HCT116 (cell line): Measurements from ENCODE around the gene NOS3. TPM values are rescaled to one million over a fixed set of nuclear protein-coding genes. Genes with fewer than 3 reads are reported as not detected.

Source experiments
- ATAC-seq: fragments of 200-7000 bp; cut with Tn5 transposase; 2 replicates; pipeline ENCODE4 v1.9.1; 2020; ENCODE audit warnings: mild to moderate bottlenecking, moderate library complexity
- BruUV-seq: library from RNA; stranded (reverse); fragments of 400-500 nt; replicated peaks from 2 replicates; lab custom pipeline; 2021; lab: Mats Ljungman, UMichigan
- CTCF ChIA-PET: fragments of 300-600 bp; sonication (Branson Sonifier 250); formaldehyde crosslinking; loops from one replicate; lab custom pipeline; 2021; ENCODE audit warnings: antibody characterized with exemption; lab: Charles Lee
- POLR2A ChIA-PET: fragments of 300-600, 350-600 bp; sonication (Branson Sonifier 250); formaldehyde crosslinking; loops from one replicate; lab custom pipeline; 2021; ENCODE audit warnings: antibody characterized with exemption; lab: Charles Lee
- RAD21 ChIA-PET, 2 experiments: fragments of 300-600 bp; sonication (Branson Sonifier 250); formaldehyde crosslinking; loops; one replicate each; lab custom pipeline; 2023; ENCODE audit warnings: low total read pairs in 2 of 2; ENCODE audit not compliant: uncharacterized antibody in 2 of 2, unreplicated experiment in 2 of 2, low non-redundant PET in 1 of 2; lab: Charles Lee
- DNase-seq: peaks from one replicate; pipeline ENCODE4 v3.0.0-alpha.2; 2010; ENCODE audit warnings: low read depth, low spot score
- H2AFZ ChIP-seq: fragments of 200-600 bp; shearing (Covaris generic), sonication (generic); 2 replicates; pipeline ENCODE4 v1.6.1; 2017; ENCODE audit warnings: low read depth, mixed run types, mixed read lengths, antibody characterized with exemption, low read length; ENCODE audit not compliant: poor library complexity, severe bottlenecking
- H3K27ac ChIP-seq: 2 replicates; pipeline ENCODE4 v1.5.1; 2012; ENCODE audit warnings: low read depth, low read length
- H3K27me3 ChIP-seq: fragments of 200-600 bp; sonication (generic); 2 replicates; pipeline ENCODE4 v1.6.1; 2016; ENCODE audit warnings: mixed run types, low read length, mixed read lengths; ENCODE audit not compliant: insufficient read depth
- H3K36me3 ChIP-seq, 2 experiments: fragments of 200-500 bp in 1 of 2; fragments of 200-600 bp in 1 of 2; sonication (Bioruptor generic) in 1 of 2; sonication (generic) in 1 of 2; 2 replicates each; pipeline versions ENCODE4 v1.5.1 to v1.6.1; 2014 to 2016; ENCODE audit warnings: low read length in 2 of 2, inconsistent platforms in 1 of 2, mixed read lengths in 1 of 2, mixed run types in 1 of 2; ENCODE audit not compliant: insufficient read depth in 2 of 2, control insufficient read depth in 1 of 2
- H3K4me1 ChIP-seq, 2 experiments: fragments of 200-600 bp in 1 of 2; sonication (generic) in 1 of 2; 2 replicates each; pipeline versions ENCODE4 v1.5.1 to v1.6.1; 2012 to 2017; ENCODE audit warnings: low read length in 2 of 2, inconsistent platforms in 1 of 2, mild to moderate bottlenecking in 1 of 2, mixed read lengths in 1 of 2, mixed run types in 1 of 2, moderate library complexity in 1 of 2; ENCODE audit not compliant: insufficient read depth in 2 of 2, control insufficient read depth in 1 of 2
- H3K4me2 ChIP-seq: fragments of 200-600 bp; sonication (generic); 2 replicates; pipeline ENCODE4 v1.6.1; 2017; ENCODE audit warnings: mixed run types, low read length, mixed read lengths
- H3K4me3 ChIP-seq, 2 experiments: fragments of 200-600 bp in 1 of 2; sonication (generic) in 1 of 2; replicated peaks in 1 of 2; 2 replicates each; pipeline ENCODE4 v1.5.1; 2011 to 2016; ENCODE audit warnings: low read length in 2 of 2, control low read depth in 1 of 2, low read depth in 1 of 2, mild to moderate bottlenecking in 1 of 2, mixed read lengths in 1 of 2, mixed run types in 1 of 2
- H3K79me2 ChIP-seq: fragments of 200-600 bp; sonication (generic); 2 replicates; pipeline ENCODE4 v1.6.1; 2017; ENCODE audit warnings: mild to moderate bottlenecking, mixed run types, low read length, moderate library complexity, mixed read lengths; ENCODE audit not compliant: insufficient read depth
- H3K9ac ChIP-seq: fragments of 200-600 bp; sonication (generic); 2 replicates; pipeline ENCODE4 v1.6.1; 2016; ENCODE audit warnings: low read length, mixed read lengths
- H3K9me2 ChIP-seq: fragments of 200-600 bp; sonication (generic), shearing (Covaris generic); 2 replicates; pipeline ENCODE4 v1.6.1; 2017; ENCODE audit warnings: mixed run types, mild to moderate bottlenecking, moderate library complexity; ENCODE audit not compliant: insufficient read depth
- H3K9me3 ChIP-seq, 2 experiments: fragments of 200-500 bp in 1 of 2; fragments of 200-600 bp in 1 of 2; sonication (Bioruptor generic) in 1 of 2; sonication (generic) in 1 of 2; 2 replicates each; pipeline ENCODE4 v1.6.1; 2014 to 2017; ENCODE audit warnings: low read length in 2 of 2, mixed read lengths in 2 of 2, inconsistent platforms in 1 of 2, low read depth in 1 of 2, mild to moderate bottlenecking in 1 of 2, mixed run types in 1 of 2, moderate library complexity in 1 of 2; ENCODE audit not compliant: control insufficient read depth in 1 of 2, insufficient read depth in 1 of 2
- H4K20me1 ChIP-seq: fragments of 200-600 bp; sonication (generic), shearing (Covaris generic); 2 replicates; pipeline ENCODE4 v1.6.1; 2017; ENCODE audit warnings: mixed run types, mild to moderate bottlenecking, moderate library complexity; ENCODE audit not compliant: insufficient read depth
- CBX3 ChIP-seq: IDR thresholded peaks from 2 replicates; pipeline ENCODE4 v1.6.1; 2012; ENCODE audit warnings: low read depth
- CEBPB ChIP-seq: IDR thresholded peaks from 2 replicates; pipeline ENCODE4 v1.6.1; 2012; ENCODE audit warnings: low read depth
- EGR1 ChIP-seq: IDR thresholded peaks from 2 replicates; pipeline ENCODE4 v1.6.1; 2012; ENCODE audit warnings: low read depth
- ELF1 ChIP-seq: IDR thresholded peaks from 2 replicates; pipeline ENCODE4 v1.6.1; 2012; ENCODE audit warnings: low read depth, borderline replicate concordance
- EZH2 ChIP-seq: fragments of 200-600 bp; sonication (generic); IDR thresholded peaks from 2 replicates; pipeline ENCODE4 v1.6.1; 2017; ENCODE audit warnings: antibody characterized with exemption, mixed run types
- FOSL1 ChIP-seq: IDR thresholded peaks from 2 replicates; pipeline ENCODE4 v1.6.1; 2012; ENCODE audit warnings: low read depth
- JUND ChIP-seq: IDR thresholded peaks from 2 replicates; pipeline ENCODE4 v1.6.1; 2012
- POLR2A ChIP-seq: IDR thresholded peaks from 2 replicates; pipeline ENCODE4 v1.7.0; 2011; ENCODE audit warnings: borderline replicate concordance; ENCODE audit not compliant: insufficient read depth, insufficient read length; ENCODE audit errors: extremely low read depth
- RAD21 ChIP-seq: IDR thresholded peaks from 2 replicates; pipeline ENCODE4 v1.6.1; 2012; ENCODE audit warnings: low read depth, mild to moderate bottlenecking
- SP1 ChIP-seq: IDR thresholded peaks from 2 replicates; pipeline ENCODE4 v1.6.1; 2012; ENCODE audit warnings: low read depth
- SRF ChIP-seq: IDR thresholded peaks from 2 replicates; pipeline ENCODE4 v1.6.1; 2012; ENCODE audit warnings: low read depth
- TCF7L2 ChIP-seq: IDR thresholded peaks from 2 replicates; pipeline ENCODE4 v1.7.0; 2011; ENCODE audit warnings: borderline replicate concordance, inconsistent platforms; ENCODE audit not compliant: insufficient read depth, insufficient read length; ENCODE audit errors: extremely low read depth
- YY1 ChIP-seq: IDR thresholded peaks from 2 replicates; pipeline ENCODE4 v1.6.1; 2011; ENCODE audit warnings: low read length, low read depth, moderate library complexity, mild to moderate bottlenecking; ENCODE audit not compliant: insufficient replicate concordance; ENCODE audit errors: extremely low read depth
- ZFX ChIP-seq: fragments of 450-650 bp; IDR thresholded peaks from 2 replicates; pipeline ENCODE4 v1.6.1; 2017
- ZNF274 ChIP-seq: fragments of 200-500 bp; sonication (Bioruptor generic); IDR thresholded peaks from 2 replicates; pipeline ENCODE4 v1.6.1; 2014; ENCODE audit warnings: mild to moderate bottlenecking, low read depth, low read length, inconsistent platforms
- intact Hi-C: fragments of 100-400 bp; cut with micrococcal nuclease; formaldehyde crosslinking; loops from 2 replicates; pipeline ENCODE4 v1.10.0; 2022
- total RNA-seq: library from RNA; stranded (reverse); gene quantifications from one replicate; pipeline ENCODE4 v1.2.1, GENCODE V29; 2021; ENCODE audit not compliant: unreplicated experiment
- TF ChIP-seq, protein P1 (sequence below), 3 experiments: fragments of 200-600 bp in 1 of 3; sonication (generic) in 1 of 3; IDR thresholded peaks in 2 of 3; conservative IDR thresholded peaks in 1 of 3; 2 replicates each; pipeline ENCODE4 v1.5.1; 2012 to 2017; ENCODE audit warnings: low read depth in 2 of 3, low read length in 2 of 3, antibody characterized with exemption in 1 of 3, borderline replicate concordance in 1 of 3, control low read depth in 1 of 3, mild to moderate bottlenecking in 1 of 3, mixed read lengths in 1 of 3, mixed run types in 1 of 3, moderate library complexity in 1 of 3; ENCODE audit not compliant: insufficient read depth in 1 of 3
- TF ChIP-seq, protein P2 (sequence below): IDR thresholded peaks from 2 replicates; pipeline ENCODE4 v1.6.1; 2012; ENCODE audit warnings: low read depth

Gene NOS3
- total RNA-seq, 1 experiment from 2014 or later = 35.8 TPM

DNA sequence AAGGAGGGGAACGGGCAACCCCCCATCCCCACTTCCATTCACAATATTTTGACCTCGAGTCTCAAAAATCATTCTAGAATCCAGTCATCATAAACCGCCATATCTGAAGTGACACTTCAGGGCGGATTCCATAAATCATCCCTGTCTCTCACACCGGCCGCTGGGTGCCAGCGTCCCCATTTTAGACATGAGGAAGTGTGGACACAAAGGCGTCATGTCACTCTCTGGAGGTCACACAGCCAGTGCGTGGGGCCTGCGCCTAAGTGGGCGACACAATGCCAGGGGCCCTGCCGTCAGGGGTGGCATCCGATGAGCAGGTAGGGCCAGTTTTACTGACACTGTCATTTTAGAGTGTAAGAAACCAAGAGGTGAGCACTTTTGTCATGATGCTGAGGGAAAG, 32.2 kb upstream of the NOS3 start:
- no peak for DNase-seq
- Histone ChIP-seq H2AFZ (no peak overlapping the region), H3K4me2 (no peak overlapping the region), H3K27ac (no peak overlapping the region), H3K9me3 (no peaks in the 10 kb centered on the region), H3K4me1 (no peaks in the 10 kb centered on the region), H3K9ac (no peak overlapping the region), H3K9me2 (no peaks in the 10 kb centered on the region), H3K36me3 (no peaks in the 10 kb centered on the region), H4K20me1 (no peaks in the 10 kb centered on the region), H3K27me3 (no peaks in the 10 kb centered on the region), H3K4me3 (no peak overlapping the region), H3K79me2 (no peaks in the 10 kb centered on the region)
- CTCF ChIA-PET = no interaction called here
- no TSS peak for BruUV-seq
- intact Hi-C loops = no loop called here
- POLR2A ChIA-PET = no interaction called here
- no peak for ATAC-seq
- RAD21 ChIA-PET = no interaction called here
- no peak for TF ChIP-seq CEBPB
- TF ChIP-seq JUND = no peak
- no peak for TF ChIP-seq ZNF274
- no peak for TF ChIP-seq SRF
- TF ChIP-seq, protein P1, sequence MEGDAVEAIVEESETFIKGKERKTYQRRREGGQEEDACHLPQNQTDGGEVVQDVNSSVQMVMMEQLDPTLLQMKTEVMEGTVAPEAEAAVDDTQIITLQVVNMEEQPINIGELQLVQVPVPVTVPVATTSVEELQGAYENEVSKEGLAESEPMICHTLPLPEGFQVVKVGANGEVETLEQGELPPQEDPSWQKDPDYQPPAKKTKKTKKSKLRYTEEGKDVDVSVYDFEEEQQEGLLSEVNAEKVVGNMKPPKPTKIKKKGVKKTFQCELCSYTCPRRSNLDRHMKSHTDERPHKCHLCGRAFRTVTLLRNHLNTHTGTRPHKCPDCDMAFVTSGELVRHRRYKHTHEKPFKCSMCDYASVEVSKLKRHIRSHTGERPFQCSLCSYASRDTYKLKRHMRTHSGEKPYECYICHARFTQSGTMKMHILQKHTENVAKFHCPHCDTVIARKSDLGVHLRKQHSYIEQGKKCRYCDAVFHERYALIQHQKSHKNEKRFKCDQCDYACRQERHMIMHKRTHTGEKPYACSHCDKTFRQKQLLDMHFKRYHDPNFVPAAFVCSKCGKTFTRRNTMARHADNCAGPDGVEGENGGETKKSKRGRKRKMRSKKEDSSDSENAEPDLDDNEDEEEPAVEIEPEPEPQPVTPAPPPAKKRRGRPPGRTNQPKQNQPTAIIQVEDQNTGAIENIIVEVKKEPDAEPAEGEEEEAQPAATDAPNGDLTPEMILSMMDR (IDR thresholded peaks at IDR 0.05 in 2 of 3, conservative IDR thresholded peaks at IDR 0.05 in 1 of 3; ENCODE audit: borderline replicate concordance in 1 of 3, insufficient read depth in 1 of 3, low read depth in 2 of 3, low read length in 2 of 3) = no peak
- TF ChIP-seq CBX3 = no peak
- no peak for TF ChIP-seq POLR2A
- no peak for TF ChIP-seq ELF1
- no peak for TF ChIP-seq RAD21
- no peak for TF ChIP-seq TCF7L2
- TF ChIP-seq, protein P2, sequence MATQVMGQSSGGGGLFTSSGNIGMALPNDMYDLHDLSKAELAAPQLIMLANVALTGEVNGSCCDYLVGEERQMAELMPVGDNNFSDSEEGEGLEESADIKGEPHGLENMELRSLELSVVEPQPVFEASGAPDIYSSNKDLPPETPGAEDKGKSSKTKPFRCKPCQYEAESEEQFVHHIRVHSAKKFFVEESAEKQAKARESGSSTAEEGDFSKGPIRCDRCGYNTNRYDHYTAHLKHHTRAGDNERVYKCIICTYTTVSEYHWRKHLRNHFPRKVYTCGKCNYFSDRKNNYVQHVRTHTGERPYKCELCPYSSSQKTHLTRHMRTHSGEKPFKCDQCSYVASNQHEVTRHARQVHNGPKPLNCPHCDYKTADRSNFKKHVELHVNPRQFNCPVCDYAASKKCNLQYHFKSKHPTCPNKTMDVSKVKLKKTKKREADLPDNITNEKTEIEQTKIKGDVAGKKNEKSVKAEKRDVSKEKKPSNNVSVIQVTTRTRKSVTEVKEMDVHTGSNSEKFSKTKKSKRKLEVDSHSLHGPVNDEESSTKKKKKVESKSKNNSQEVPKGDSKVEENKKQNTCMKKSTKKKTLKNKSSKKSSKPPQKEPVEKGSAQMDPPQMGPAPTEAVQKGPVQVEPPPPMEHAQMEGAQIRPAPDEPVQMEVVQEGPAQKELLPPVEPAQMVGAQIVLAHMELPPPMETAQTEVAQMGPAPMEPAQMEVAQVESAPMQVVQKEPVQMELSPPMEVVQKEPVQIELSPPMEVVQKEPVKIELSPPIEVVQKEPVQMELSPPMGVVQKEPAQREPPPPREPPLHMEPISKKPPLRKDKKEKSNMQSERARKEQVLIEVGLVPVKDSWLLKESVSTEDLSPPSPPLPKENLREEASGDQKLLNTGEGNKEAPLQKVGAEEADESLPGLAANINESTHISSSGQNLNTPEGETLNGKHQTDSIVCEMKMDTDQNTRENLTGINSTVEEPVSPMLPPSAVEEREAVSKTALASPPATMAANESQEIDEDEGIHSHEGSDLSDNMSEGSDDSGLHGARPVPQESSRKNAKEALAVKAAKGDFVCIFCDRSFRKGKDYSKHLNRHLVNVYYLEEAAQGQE = no peak
- no peak for TF ChIP-seq SP1
- no peak for TF ChIP-seq FOSL1
- no peak for TF ChIP-seq EGR1
- no peak for TF ChIP-seq YY1
- TF ChIP-seq EZH2 = no peak
- no peak for TF ChIP-seq ZFX
